GM23248 (cell line): ENCODE measurements around the gene POGK. TPM values are rescaled to one million over a fixed set of nuclear protein-coding genes. Genes with fewer than 3 reads are reported as not detected.

Experiments used
- DNase-seq: peaks from one replicate; pipeline ENCODE4 v3.0.0-alpha.2; 2015
- H2AFZ ChIP-seq: fragments of 200-600 bp; sonication (generic); 2 replicates; pipeline ENCODE4 v1.6.1; 2016; ENCODE audit warnings: antibody characterized with exemption
- H3F3A ChIP-seq: fragments of 200-600 bp; sonication (generic); 2 replicates; pipeline ENCODE4 v1.6.1; 2016; ENCODE audit warnings: mild to moderate bottlenecking, antibody characterized with exemption, mixed run types; ENCODE audit not compliant: insufficient read depth
- H3K27ac ChIP-seq: fragments of 200-600 bp; sonication (generic); 2 replicates; pipeline ENCODE4 v1.5.1; 2016; ENCODE audit warnings: mild to moderate bottlenecking
- H3K27me3 ChIP-seq: fragments of 200-600 bp; sonication (generic); replicated peaks from 2 replicates; pipeline ENCODE4 v1.6.1; 2016; ENCODE audit warnings: mild to moderate bottlenecking; ENCODE audit not compliant: insufficient read depth
- H3K36me3 ChIP-seq: fragments of 200-600 bp; sonication (generic); 2 replicates; pipeline ENCODE4 v1.6.1; 2016; ENCODE audit warnings: low read depth, mild to moderate bottlenecking
- H3K4me1 ChIP-seq: fragments of 200-600 bp; sonication (generic); 2 replicates; pipeline ENCODE4 v1.6.1; 2016; ENCODE audit warnings: mild to moderate bottlenecking; ENCODE audit not compliant: insufficient read depth
- H3K4me2 ChIP-seq: fragments of 200-600 bp; sonication (generic); one replicate; pipeline ENCODE4 v1.6.1; 2016; ENCODE audit warnings: mild to moderate bottlenecking; ENCODE audit not compliant: unreplicated experiment
- H3K4me3 ChIP-seq: fragments of 200-600 bp; sonication (generic); 2 replicates; pipeline ENCODE4 v1.5.1; 2016; ENCODE audit warnings: mild to moderate bottlenecking
- H3K79me2 ChIP-seq: fragments of 200-600 bp; sonication (generic); 2 replicates; pipeline ENCODE4 v1.6.1; 2016; ENCODE audit warnings: mild to moderate bottlenecking; ENCODE audit not compliant: insufficient read depth
- H3K9ac ChIP-seq: fragments of 200-600 bp; sonication (generic); 2 replicates; pipeline ENCODE4 v1.6.1; 2016; ENCODE audit warnings: mild to moderate bottlenecking
- H3K9me2 ChIP-seq: fragments of 200-600 bp; sonication (generic); 2 replicates; pipeline ENCODE4 v1.6.1; 2016; ENCODE audit warnings: mixed run types, mild to moderate bottlenecking, moderate library complexity; ENCODE audit not compliant: insufficient read depth
- H3K9me3 ChIP-seq: fragments of 200-600 bp; sonication (generic); one replicate; pipeline ENCODE4 v1.6.1; 2017; ENCODE audit warnings: low read depth
- H4K20me1 ChIP-seq: fragments of 200-600 bp; sonication (generic); 2 replicates; pipeline ENCODE4 v1.6.0; 2016; ENCODE audit not compliant: insufficient read depth
- EZH2 ChIP-seq: fragments of 200-600 bp; sonication (generic); IDR thresholded peaks from 2 replicates; pipeline ENCODE4 v1.6.1; 2018; ENCODE audit warnings: antibody characterized with exemption, mild to moderate bottlenecking; ENCODE audit not compliant: insufficient read depth, poor library complexity, severe bottlenecking
- EZH2phosphoT487 ChIP-seq: fragments of 200-600 bp; sonication (generic); IDR thresholded peaks from 2 replicates; pipeline ENCODE4 v1.6.1; 2018; ENCODE audit warnings: antibody characterized with exemption, moderate library complexity, mild to moderate bottlenecking, low read depth; ENCODE audit not compliant: insufficient read depth
- WGBS, 2 experiments: methylation state at CpG; one replicate each; pipeline ENCODE4 v1.1.6; 2015 to 2017; ENCODE audit warnings: low lambda C conversion rate in 2 of 2, low coverage in 1 of 2; ENCODE audit errors: missing lambda C conversion rate in 2 of 2; 5-methylcytosine and 5-hydroxymethylcytosine counted together
- in situ Hi-C: fragments of 300-500 bp; cut with MboI; formaldehyde crosslinking; loops from 2 replicates; pipeline ENCODE4 v1.15.0; 2020
- polyA plus RNA-seq: library from polyadenylated mRNA; unstranded; fragments of >200 nt; fragmentation: Nextera tagmentation; extraction: Ambion mirVana; gene quantifications from 2 replicates; pipeline ENCODE4 v1.2.1, GENCODE V29; 2016
- total RNA-seq: library from RNA; depleted of rRNA; stranded (reverse); fragments of >200 nt; shearing (Covaris generic); gene quantifications from 2 replicates; pipeline ENCODE4 v1.2.3, GENCODE V29; 2014

POGK gene
- total and polyA plus RNA-seq, 2 experiments from 2014 or later, result 10.6 to 26.9 TPM

- in situ Hi-C loops, result no loop called here
- no peak overlapping the region for H3K4me3 ChIP-seq
- TF ChIP-seq EZH2phosphoT487 (no peak), EZH2 (no peak)
Observed at GRCh38 chr1:166813508-166814223, 25.6 kb upstream of the POGK start.

DNA sequence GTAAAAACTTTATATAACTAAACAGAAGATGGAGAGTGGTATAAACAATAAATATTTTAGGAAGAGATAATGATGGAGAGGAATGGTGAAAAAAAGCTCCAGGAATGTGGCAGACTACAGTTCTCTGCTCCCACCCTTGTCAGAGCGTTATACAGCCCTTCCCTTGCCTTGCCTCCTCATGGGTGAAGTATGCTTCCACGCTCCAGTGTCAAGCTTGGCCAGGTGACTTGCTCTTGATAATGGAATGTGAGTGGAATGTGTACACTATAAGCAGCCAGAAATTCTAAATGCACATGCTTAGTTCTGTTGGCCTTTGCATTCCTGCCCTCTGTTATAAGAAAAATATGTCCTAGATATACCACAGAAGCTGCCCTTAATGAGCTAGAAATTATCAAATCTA is 24.7 kb upstream of the POGK start:
- H3K9me2 ChIP-seq, result no peaks in the 10 kb centered on the region
- H3F3A ChIP-seq, result no peaks in the 10 kb centered on the region
- peaks cover 14% of the 10 kb centered on the region for H3K4me1 ChIP-seq
- H3K36me3 ChIP-seq, result no peaks in the 10 kb centered on the region
- H3K9ac ChIP-seq, result no peak overlapping the region
- no peak overlapping the region for H3K4me2 ChIP-seq
- 16 to 19% methylated on average over 2 of the region's 2 CpGs for WGBS, 2 experiments
- H3K4me3 ChIP-seq, result no peak overlapping the region
- no peaks in the 10 kb centered on the region for H4K20me1 ChIP-seq
- H3K27me3 ChIP-seq, result no peaks in the 10 kb centered on the region; the same call in 1 of the 2 replicates
- H2AFZ ChIP-seq, result no peak overlapping the region
- H3K9me3 ChIP-seq, result no peaks in the 10 kb centered on the region
- no peak for TF ChIP-seq EZH2
- TF ChIP-seq EZH2phosphoT487, result no peak
- peak; percentile 28 for DNase-seq
- no peaks in the 10 kb centered on the region for H3K79me2 ChIP-seq
- H3K27ac ChIP-seq, result no peak overlapping the region
- in situ Hi-C loops, result no loop called here

More at GRCh38 chr1:166813508-166814223, 25.6 kb upstream of the POGK start:
- H3K27me3 ChIP-seq, result no peaks in the 10 kb centered on the region; the same call in 1 of the 2 replicates
- H3K9me2 ChIP-seq, result no peaks in the 10 kb centered on the region
- H3K9ac ChIP-seq, result no peak overlapping the region
- H3K27ac ChIP-seq, result no peak overlapping the region
- H4K20me1 ChIP-seq, result no peaks in the 10 kb centered on the region
- no peaks in the 10 kb centered on the region for H3K36me3 ChIP-seq
- no peak for DNase-seq
- H3K79me2 ChIP-seq, result no peaks in the 10 kb centered on the region
- H3F3A ChIP-seq, result no peaks in the 10 kb centered on the region
- H3K9me3 ChIP-seq, result no peaks in the 10 kb centered on the region
- no peak overlapping the region for H3K4me2 ChIP-seq
- 11 to 17% methylated on average over 2 of the region's 2 CpGs for WGBS, 2 experiments
- H2AFZ ChIP-seq, result no peak overlapping the region
- peaks cover 14% of the 10 kb centered on the region for H3K4me1 ChIP-seq

GRCh38 chr1:166819974-166820373 is 19.3 kb upstream of the POGK start:
- DNase-seq, result no peak
- 12 to 19% methylated on average over 2 of the region's 2 CpGs for WGBS, 2 experiments

GRCh38 chr1:166822385-166822784 is 16.9 kb upstream of the POGK start:
- in situ Hi-C loops, result no loop called here
- no peak overlapping the region for H3K4me3 ChIP-seq

More at GRCh38 chr1:166819974-166820373, 19.3 kb upstream of the POGK start:
- Histone ChIP-seq H3K4me1 (peaks cover 2% of the 10 kb centered on the region; the same call in 1 of the 2 replicates), H3K9me3 (no peaks in the 10 kb centered on the region), H3F3A (no peaks in the 10 kb centered on the region), H2AFZ (no peak overlapping the region), H4K20me1 (no peaks in the 10 kb centered on the region), H3K4me2 (no peak overlapping the region), H3K9ac (no peak overlapping the region), H3K9me2 (no peaks in the 10 kb centered on the region), H3K27ac (no peak overlapping the region), H3K36me3 (no peaks in the 10 kb centered on the region), H3K79me2 (no peaks in the 10 kb centered on the region), H3K27me3 (no peaks in the 10 kb centered on the region), H3K4me3 (no peak overlapping the region)
- TF ChIP-seq EZH2phosphoT487 (no peak), EZH2 (no peak)
- in situ Hi-C loops, result no loop called here

More at GRCh38 chr1:166822385-166822784, 16.9 kb upstream of the POGK start:
- Histone ChIP-seq H3K27me3 (no peaks in the 10 kb centered on the region), H3F3A (no peaks in the 10 kb centered on the region), H3K9me2 (no peaks in the 10 kb centered on the region), H4K20me1 (no peaks in the 10 kb centered on the region), H2AFZ (no peak overlapping the region), H3K79me2 (no peaks in the 10 kb centered on the region), H3K36me3 (no peaks in the 10 kb centered on the region), H3K9ac (no peak overlapping the region), H3K4me2 (no peak overlapping the region), H3K9me3 (no peaks in the 10 kb centered on the region), H3K27ac (no peak overlapping the region), H3K4me1 (no peaks in the 10 kb centered on the region)
- TF ChIP-seq EZH2, result no peak
- TF ChIP-seq EZH2phosphoT487, result no peak
- DNase-seq, result peak; percentile 18
- WGBS, 2 experiments, result 40% methylated on average over 7 of the region's 7 CpGs
